H1 (cell line): ENCODE data around the gene BCL2L1. TPM values are rescaled to one million over a fixed set of nuclear protein-coding genes. Genes with fewer than 3 reads are reported as not detected.

Experiments used
- CTCF ChIA-PET: fragments of 300-600 bp; sonication (Branson Sonifier 250); formaldehyde crosslinking; loops from one replicate; lab custom pipeline; 2021; ENCODE audit not compliant: partially characterized antibody; lab: Charles Lee
- POLR2A ChIA-PET: fragments of 300-600 bp; sonication (Branson Sonifier 250); formaldehyde crosslinking; loops from one replicate; lab custom pipeline; 2021; ENCODE audit warnings: inconsistent platforms; ENCODE audit not compliant: partially characterized antibody; lab: Charles Lee
- DNase-seq, 2 experiments: peaks; one replicate each; pipeline versions ENCODE4 v3.0.0 to v3.0.0-alpha.2; 2010 to 2022; ENCODE audit warnings: low spot score in 2 of 2, low read depth in 1 of 2, mixed read lengths in 1 of 2
- FAIRE-seq: peaks from 2 replicates; lab custom pipeline; 2011; peaks lifted over from hg19 to GRCh38; lab: Jason Lieb, UNC
- H2AFZ ChIP-seq: 2 replicates; pipeline ENCODE4 v1.8.1; 2012; ENCODE audit warnings: low read length, inconsistent platforms
- H2AK5ac ChIP-seq: 2 replicates; pipeline ENCODE4 v1.6.1; 2013; ENCODE audit warnings: low read depth, low read length
- H2BK120ac ChIP-seq: replicated peaks from 2 replicates; pipeline ENCODE3; 2013; ENCODE audit warnings: low read depth, low read length, inconsistent platforms
- H2BK12ac ChIP-seq: 2 replicates; pipeline ENCODE4 v1.6.1; 2013; ENCODE audit warnings: low read depth, low read length
- H2BK15ac ChIP-seq: 2 replicates; pipeline ENCODE4 v1.6.1; 2013; ENCODE audit warnings: low read length
- H2BK20ac ChIP-seq: 2 replicates; pipeline ENCODE4 v1.6.1; 2013; ENCODE audit warnings: low read length
- H2BK5ac ChIP-seq: 2 replicates; pipeline ENCODE4 v1.6.1; 2013; ENCODE audit warnings: low read depth, low read length
- H3K14ac ChIP-seq: 2 replicates; pipeline ENCODE4 v1.6.1; 2013; ENCODE audit warnings: inconsistent platforms; ENCODE audit not compliant: insufficient read length
- H3K18ac ChIP-seq: 2 replicates; pipeline ENCODE4 v1.6.1; 2013; ENCODE audit warnings: low read length; ENCODE audit errors: extremely low read depth
- H3K23ac ChIP-seq: 2 replicates; pipeline ENCODE4 v1.6.1; 2013; ENCODE audit warnings: inconsistent platforms; ENCODE audit not compliant: insufficient read length
- H3K23me2 ChIP-seq: 2 replicates; pipeline ENCODE4 v1.6.1; 2013; ENCODE audit warnings: low read depth, low read length
- H3K27ac ChIP-seq: 2 replicates; pipeline ENCODE4 v1.6.1; 2011; ENCODE audit warnings: low read depth, low read length, inconsistent platforms
- H3K27me3 ChIP-seq, 4 experiments: replicated peaks in 1 of 4; 1 replicate in 1 of 4; 2 replicates in 3 of 4; pipeline versions ENCODE4 v1.6.1 to v1.8.1; 2011 to 2013; ENCODE audit warnings: low read length in 3 of 4, mild to moderate bottlenecking in 3 of 4, inconsistent platforms in 2 of 4, mixed read lengths in 2 of 4, moderate library complexity in 1 of 4; ENCODE audit not compliant: control insufficient read depth in 3 of 4, insufficient read depth in 3 of 4; ENCODE audit errors: extremely low read depth in 1 of 4
- H3K36me3 ChIP-seq, 4 experiments: 2 replicates each; pipeline versions ENCODE4 v1.6.1 to v1.8.1; 2011 to 2013; ENCODE audit warnings: mild to moderate bottlenecking in 4 of 4, low read length in 3 of 4, moderate library complexity in 2 of 4, control low read depth in 1 of 4, inconsistent platforms in 1 of 4; ENCODE audit not compliant: insufficient read depth in 4 of 4, control insufficient read depth in 2 of 4
- H3K4ac ChIP-seq: replicated peaks from 2 replicates; pipeline ENCODE3; 2013; ENCODE audit warnings: low read length, low read depth, mixed read lengths, inconsistent platforms; ENCODE audit not compliant: insufficient read length
- H3K4me1 ChIP-seq, 4 experiments: replicated peaks in 1 of 4; 1 replicate in 1 of 4; 2 replicates in 3 of 4; pipeline versions ENCODE4 v1.6.1 to v1.8.1; 2011 to 2013; ENCODE audit warnings: low read length in 3 of 4, inconsistent platforms in 2 of 4, mixed read lengths in 1 of 4; ENCODE audit not compliant: insufficient read depth in 4 of 4, control insufficient read depth in 3 of 4
- H3K4me2 ChIP-seq, 2 experiments: 2 replicates each; pipeline versions ENCODE4 v1.6.1 to v1.8.1; 2011 to 2013; ENCODE audit warnings: low read depth in 2 of 2, low read length in 2 of 2, control low read depth in 1 of 2, inconsistent platforms in 1 of 2, mild to moderate bottlenecking in 1 of 2; ENCODE audit not compliant: insufficient read depth in 1 of 2
- H3K4me3 ChIP-seq, 4 experiments: fragments of 200-600, 300-600 bp in 1 of 4; sonication (generic), shearing (Covaris generic), sonication (Bioruptor Twin) in 1 of 4; 2 replicates each; pipeline versions ENCODE4 v1.5.1 to v1.8.1; 2011 to 2016; ENCODE audit warnings: low read length in 4 of 4, low read depth in 3 of 4, control low read depth in 2 of 4, inconsistent platforms in 2 of 4, mild to moderate bottlenecking in 2 of 4, mixed read lengths in 1 of 4, moderate library complexity in 1 of 4; ENCODE audit not compliant: insufficient read depth in 2 of 4; ENCODE audit errors: extremely low read depth in 1 of 4
- H3K56ac ChIP-seq: replicated peaks from 2 replicates; pipeline ENCODE3; 2013; ENCODE audit warnings: low read depth, mild to moderate bottlenecking, mixed read lengths, low read length, inconsistent platforms; ENCODE audit not compliant: insufficient read length
- H3K79me1 ChIP-seq: 2 replicates; pipeline ENCODE4 v1.6.1; 2013; ENCODE audit warnings: low read depth, low read length, control low read depth
- H3K79me2 ChIP-seq, 2 experiments: 2 replicates each; pipeline versions ENCODE4 v1.6.1 to v1.8.1; 2012 to 2013; ENCODE audit warnings: low read length in 2 of 2, mild to moderate bottlenecking in 2 of 2, inconsistent platforms in 1 of 2; ENCODE audit not compliant: insufficient read depth in 2 of 2, control insufficient read depth in 1 of 2
- H3K9ac ChIP-seq, 4 experiments: replicated peaks in 1 of 4; 1 replicate in 1 of 4; 2 replicates in 3 of 4; pipeline versions ENCODE4 v1.6.1 to v1.8.1; 2011 to 2013; ENCODE audit warnings: low read depth in 3 of 4, low read length in 3 of 4, control low read depth in 2 of 4, mild to moderate bottlenecking in 2 of 4, moderate library complexity in 2 of 4, inconsistent platforms in 1 of 4; ENCODE audit errors: extremely low read depth in 1 of 4
- H3K9me3 ChIP-seq, 2 experiments: 2 replicates each; pipeline versions ENCODE4 v1.6.1 to v1.8.1; 2012 to 2013; ENCODE audit warnings: mild to moderate bottlenecking in 2 of 2, moderate library complexity in 2 of 2, control low read depth in 1 of 2, inconsistent platforms in 1 of 2, low read depth in 1 of 2, low read length in 1 of 2, mixed read lengths in 1 of 2; ENCODE audit not compliant: insufficient read depth in 2 of 2
- H4K20me1 ChIP-seq, 2 experiments: replicated peaks in 1 of 2; 2 replicates each; pipeline versions ENCODE3 to v1.8.1; 2011 to 2013; ENCODE audit warnings: inconsistent platforms in 2 of 2, low read length in 2 of 2, mild to moderate bottlenecking in 1 of 2; ENCODE audit not compliant: insufficient read depth in 2 of 2, control insufficient read depth in 1 of 2
- H4K5ac ChIP-seq: 2 replicates; pipeline ENCODE4 v1.6.1; 2013; ENCODE audit warnings: low read length, low read depth, mixed read lengths, inconsistent platforms; ENCODE audit not compliant: insufficient read length
- H4K8ac ChIP-seq: 2 replicates; pipeline ENCODE4 v1.8.0; 2013; ENCODE audit warnings: mild to moderate bottlenecking, moderate library complexity, low read length, inconsistent platforms; ENCODE audit not compliant: insufficient read depth; ENCODE audit errors: extremely low read depth
- H4K91ac ChIP-seq: replicated peaks from 2 replicates; pipeline ENCODE3; 2013; ENCODE audit warnings: low read length, mixed read lengths, inconsistent platforms; ENCODE audit not compliant: insufficient read length
- E2F6 ChIP-seq: IDR thresholded peaks from 2 replicates; pipeline ENCODE4 v1.6.1; 2012; ENCODE audit warnings: inconsistent platforms
- GABPA ChIP-seq: IDR thresholded peaks from 2 replicates; pipeline ENCODE4 v1.6.1; 2011; ENCODE audit warnings: mild to moderate bottlenecking, low read length, moderate library complexity, borderline replicate concordance; ENCODE audit not compliant: insufficient read depth
- PHF8 ChIP-seq: fragments of 200-600 bp; sonication (generic); conservative IDR thresholded peaks from 2 replicates; pipeline ENCODE4 v1.7.1; 2012; ENCODE audit warnings: low read depth, mild to moderate bottlenecking, inconsistent platforms, low read length, moderate library complexity
- POLR2A ChIP-seq, 2 experiments: IDR thresholded peaks; 1 replicate in 1 of 2; 2 replicates in 1 of 2; pipeline ENCODE4 v1.6.1; 2011; ENCODE audit warnings: low read depth in 2 of 2, low read length in 2 of 2, mild to moderate bottlenecking in 2 of 2; ENCODE audit errors: control extremely low read depth in 1 of 2
- POU5F1 ChIP-seq: IDR thresholded peaks from 2 replicates; pipeline ENCODE4 v1.6.1; 2011; ENCODE audit warnings: low read depth, mild to moderate bottlenecking, low read length, moderate library complexity
- RXRA ChIP-seq: IDR thresholded peaks from 2 replicates; pipeline ENCODE4 v1.6.1; 2011; ENCODE audit warnings: low read depth, mild to moderate bottlenecking, low read length, moderate library complexity; ENCODE audit not compliant: insufficient read depth
- SIX5 ChIP-seq: IDR thresholded peaks from 2 replicates; pipeline ENCODE4 v1.6.1; 2011; ENCODE audit warnings: mild to moderate bottlenecking, low read depth, low read length
- USF2 ChIP-seq: IDR thresholded peaks from 2 replicates; pipeline ENCODE4 v1.6.1; 2011; ENCODE audit warnings: low read length, improper control_type of control experiment
- WGBS, 2 experiments: shearing (Covaris generic) in 1 of 2; methylation state at CpG; one replicate each; pipeline versions ENCODE4 v1.1.6 to v1.1.7; 2013 to 2015; ENCODE audit warnings: low lambda C conversion rate in 2 of 2, mixed read lengths in 2 of 2, inconsistent platforms in 1 of 2, low coverage in 1 of 2, missing lambda C conversion rate in 1 of 2; ENCODE audit not compliant: insufficient replicate concordance in 2 of 2, insufficient coverage in 1 of 2, insufficient read length in 1 of 2; ENCODE audit errors: extremely low coverage in 1 of 2, missing lambda C conversion rate in 1 of 2; 5-methylcytosine and 5-hydroxymethylcytosine counted together
- polyA plus RNA-seq, 7 experiments: library from polyadenylated mRNA; depleted of rRNA in 3 of 7; stranded (reverse) in 5 of 7; unstranded in 2 of 7; fragments of >200 nt in 5 of 7; fragments of 200-250 nt in 2 of 7; gene quantifications; 1 replicate in 5 of 7; 2 replicates in 1 of 7; 4 replicates in 1 of 7; pipeline versions ENCODE4 v1.2.1 to v1.2.3, GENCODE V29; 2011 to 2013; ENCODE audit warnings: missing spikeins in 2 of 7, mixed read lengths in 2 of 7
- total RNA-seq: library from RNA; stranded (reverse); fragmentation: NEBNext Ultra II Directional; extraction: Animal tissue kit (Norgen Biotek cat#: 25700); gene quantifications from 2 replicates; pipeline ENCODE4 v1.2.1, GENCODE V29; 2021

BCL2L1 gene
- total and polyA plus RNA-seq, 2 of the 8 experiments (the other 6 are each of a cell fraction or from before 2014, with no cell fraction given), result 64.9 to 66.1 TPM

- no peak overlapping the region for H3K4me2 ChIP-seq
- no peak overlapping the region for H2BK20ac ChIP-seq
- H3K14ac ChIP-seq, result no peak overlapping the region
- H2BK120ac ChIP-seq, result no peak overlapping the region
- no peak overlapping the region for H2BK5ac ChIP-seq
- H4K91ac ChIP-seq, result no peak overlapping the region
- no peak overlapping the region; a peak in 1 of 7 replicates for H3K9ac ChIP-seq
- H3K27me3 ChIP-seq, result no peaks in the 10 kb centered on the region
- H3K4ac ChIP-seq, result no peak overlapping the region
- no peak overlapping the region for H2AFZ ChIP-seq
- 91% methylated on average over 7 of the region's 7 CpGs; no CpG with 5 or more reads in 1 of the 2 experiments for WGBS, 2 experiments
- peaks cover 3 to 7% (median 6%) of the 10 kb centered on the region in 4 experiments; a peak in 6 of 7 replicates for H3K4me1 ChIP-seq
- no peak overlapping the region for H2BK15ac ChIP-seq
- H3K56ac ChIP-seq, result no peak overlapping the region
- H4K20me1 ChIP-seq, result no peaks in the 10 kb centered on the region
- H2BK12ac ChIP-seq, result no peak overlapping the region
- H3K79me1 ChIP-seq, result peaks cover 8% of the 10 kb centered on the region; the same call in 1 of the 2 replicates
- H3K36me3 ChIP-seq, result peaks cover 0 to 2% (median 0%) of the 10 kb centered on the region in 4 experiments; a peak in 3 of 8 replicates
- no peak for FAIRE-seq
- no peaks in the 10 kb centered on the region for H3K9me3 ChIP-seq
- H2AK5ac ChIP-seq, result no peak overlapping the region
- H3K79me2 ChIP-seq, result peaks cover 0 to 15% of the 10 kb centered on the region in 2 experiments; a peak in 2 of 4 replicates
- no peak overlapping the region for H4K8ac ChIP-seq
- H3K18ac ChIP-seq, result no peak overlapping the region
- H3K23me2 ChIP-seq, result no peaks in the 10 kb centered on the region
- H4K5ac ChIP-seq, result no peak overlapping the region
- H3K4me3 ChIP-seq, result no peak overlapping the region; a peak in 1 of 8 replicates
- DNase-seq, result no peak
- POLR2A ChIA-PET, result interaction anchor here (1.4 to 1.5 kb wide), 2 partner anchors 24 to 38 kb away, joined by 3 read pairs; no protein-coding TSS in a partner anchor
- no peak overlapping the region for H3K27ac ChIP-seq
- no peak overlapping the region for H3K23ac ChIP-seq
- CTCF ChIA-PET, result interaction anchor here (0.8 to 1.7 kb wide), 6 partner anchors 42 to 334 kb away, joined by 3 to 11 read pairs (median 4); partner anchors contain the start of gene BCL2L1
- no peak for TF ChIP-seq GABPA
- no peak for TF ChIP-seq PHF8
- no peak for TF ChIP-seq SIX5
- no peak for TF ChIP-seq RXRA
- no peak for TF ChIP-seq POLR2A (IDR thresholded peaks at IDR 0.05; ENCODE audit: control extremely low read depth in 1 of 2, low read depth in 2 of 2, low read length in 2 of 2)
- TF ChIP-seq USF2, result no peak
- TF ChIP-seq POU5F1, result no peak
- no peak for TF ChIP-seq E2F6
Measured at GRCh38 chr20:31680286-31681127, 42.2 kb downstream of the BCL2L1 start.
